NCI-H2196 treated with DMSO at 0.1 percent for 48 hours (cell line): ENCODE measurements around the gene FGF3.

Experiments
- DNase-seq: peaks from one replicate; lab custom pipeline; 2025; ENCODE audit not compliant: unreplicated experiment; lab: John Stamatoyannopoulos, UW

The FGF3 gene

GRCh38 chr11:69804769-69805508, 14.3 kb downstream of the FGF3 start:
- no peak for DNase-seq

- DNase-seq: no peak
Measured at GRCh38 chr11:69803604-69804218, 15.5 kb downstream of the FGF3 start.

DNA sequence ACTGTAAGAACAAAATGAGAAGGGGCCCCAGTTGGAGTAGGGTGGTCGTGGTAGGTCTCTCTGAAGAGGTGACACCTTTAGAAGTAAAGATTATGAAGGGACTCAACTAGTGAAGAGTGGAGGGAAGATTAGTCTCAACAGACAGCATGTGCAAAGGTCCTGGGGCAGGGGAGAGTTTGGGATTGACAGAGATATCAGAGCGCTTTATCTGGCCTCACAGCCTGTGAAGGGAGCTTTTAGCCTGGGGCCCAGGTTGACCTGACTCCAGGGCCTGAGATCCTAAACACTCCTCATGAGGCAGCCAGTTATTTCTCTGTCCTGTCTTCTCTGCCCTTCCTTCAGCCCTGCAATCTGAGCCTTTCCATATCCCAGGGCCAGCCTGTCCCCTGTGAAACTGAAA, 16.2 kb downstream of the FGF3 start:
- DNase-seq: no peak

DNA sequence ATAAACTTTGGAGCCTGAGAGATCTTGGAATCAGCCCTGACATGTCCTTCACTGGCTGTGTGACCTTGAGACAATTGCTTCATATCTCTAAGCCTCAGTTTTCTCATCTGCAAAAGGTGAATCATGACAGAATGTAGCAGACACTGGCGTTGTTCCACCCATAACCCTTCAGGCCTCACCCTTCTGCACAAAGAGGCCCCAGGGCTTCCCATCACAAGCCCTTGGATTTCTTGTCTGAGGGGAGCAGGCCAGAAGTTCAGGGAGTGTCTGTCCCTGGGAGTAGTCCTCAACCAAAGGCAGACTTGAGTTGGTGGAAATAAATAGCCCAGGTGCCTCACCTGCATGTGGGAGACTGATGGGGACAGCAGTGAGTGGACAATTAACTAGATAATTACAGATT, 16.6 kb downstream of the FGF3 start:
- DNase-seq: no peak

DNA sequence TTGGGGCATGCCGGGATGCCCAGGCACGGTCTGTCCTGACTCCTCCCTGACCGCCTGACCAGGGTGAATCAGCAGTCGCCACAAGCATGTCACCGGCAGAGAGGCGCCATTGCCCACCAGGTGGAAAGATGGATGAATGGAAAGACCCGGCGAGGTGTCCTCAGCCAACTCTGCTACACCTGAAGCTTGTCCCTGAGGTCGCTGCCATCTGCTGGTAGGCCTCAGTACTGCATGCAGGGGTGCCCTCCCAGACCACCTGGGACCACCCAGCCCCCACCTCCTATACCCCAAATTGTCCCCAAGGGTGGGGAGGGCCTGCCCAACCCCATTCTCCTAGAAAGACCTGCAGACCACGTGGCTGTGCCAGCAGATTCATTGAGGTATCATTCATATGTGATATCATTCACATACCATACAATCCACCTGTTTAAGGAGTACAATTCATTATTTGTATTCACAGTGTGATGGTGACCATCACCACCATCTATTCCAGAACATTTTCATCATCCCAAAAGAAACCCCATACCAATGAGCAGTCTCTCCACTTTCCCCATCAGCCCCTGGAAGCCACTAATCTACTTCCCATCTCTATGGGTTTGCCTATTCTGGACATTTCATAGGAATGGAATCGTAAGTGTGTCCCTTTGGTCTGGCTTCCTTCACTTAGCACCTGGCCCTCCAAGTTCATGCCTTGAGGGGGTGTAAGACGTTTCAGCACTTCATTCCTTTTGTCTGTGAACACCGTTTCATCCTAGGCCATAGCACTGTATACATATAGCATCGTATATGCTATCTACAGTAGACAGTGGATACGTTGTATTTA, 17.5 kb downstream of the FGF3 start:
- DNase-seq: no peak

GRCh38 chr11:69800278-69800677, 18.9 kb downstream of the FGF3 start:
- no peak for DNase-seq

- no peak for DNase-seq
Measured at GRCh38 chr11:69799582-69799981, 19.6 kb downstream of the FGF3 start.

DNA sequence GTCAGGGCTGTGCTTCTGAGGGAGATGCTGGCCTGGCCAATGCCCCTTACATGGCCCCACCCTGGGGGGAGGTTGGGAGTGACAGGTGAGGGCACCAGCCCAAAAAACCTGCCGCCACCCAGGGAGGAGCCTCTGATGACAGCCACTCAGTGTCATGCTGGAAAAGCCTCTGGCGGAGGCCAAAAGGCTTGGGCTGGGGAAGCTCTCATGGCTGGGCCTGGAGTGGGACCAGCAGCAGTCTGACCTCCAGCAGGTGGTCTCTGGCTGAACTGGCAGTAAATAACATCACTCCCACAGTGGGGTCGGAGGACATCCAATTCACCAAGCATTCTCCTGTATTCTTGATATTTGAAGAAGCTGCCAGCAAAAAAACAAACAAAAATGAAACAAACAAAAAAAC, 20.1 kb downstream of the FGF3 start:
- DNase-seq: no peak

GRCh38 chr11:69797737-69798528, 21.3 kb downstream of the FGF3 start:
- DNase-seq: no peak

DNA sequence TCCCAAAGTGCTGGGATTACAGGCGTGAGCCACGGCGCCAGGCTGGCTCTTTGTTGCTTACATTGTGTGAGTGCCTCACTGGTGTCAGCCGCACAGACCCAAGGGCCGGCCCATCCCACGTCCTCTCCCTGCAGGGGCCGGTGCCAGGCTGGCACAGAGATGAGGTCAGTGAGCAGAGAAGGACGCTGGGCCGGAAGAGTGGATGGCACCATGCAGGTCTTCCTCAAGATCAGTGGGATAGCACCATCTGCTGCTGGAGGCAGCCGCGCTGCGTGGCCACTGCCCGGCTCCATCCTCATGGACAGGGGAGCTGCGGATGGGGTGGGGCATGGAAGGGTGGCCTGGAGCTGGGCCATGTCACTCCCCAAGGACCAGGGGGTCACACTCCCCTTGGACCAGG, 22.1 kb downstream of the FGF3 start:
- DNase-seq: no peak

GRCh38 chr11:69796063-69796462, 23.2 kb downstream of the FGF3 start:
- no peak for DNase-seq

DNA sequence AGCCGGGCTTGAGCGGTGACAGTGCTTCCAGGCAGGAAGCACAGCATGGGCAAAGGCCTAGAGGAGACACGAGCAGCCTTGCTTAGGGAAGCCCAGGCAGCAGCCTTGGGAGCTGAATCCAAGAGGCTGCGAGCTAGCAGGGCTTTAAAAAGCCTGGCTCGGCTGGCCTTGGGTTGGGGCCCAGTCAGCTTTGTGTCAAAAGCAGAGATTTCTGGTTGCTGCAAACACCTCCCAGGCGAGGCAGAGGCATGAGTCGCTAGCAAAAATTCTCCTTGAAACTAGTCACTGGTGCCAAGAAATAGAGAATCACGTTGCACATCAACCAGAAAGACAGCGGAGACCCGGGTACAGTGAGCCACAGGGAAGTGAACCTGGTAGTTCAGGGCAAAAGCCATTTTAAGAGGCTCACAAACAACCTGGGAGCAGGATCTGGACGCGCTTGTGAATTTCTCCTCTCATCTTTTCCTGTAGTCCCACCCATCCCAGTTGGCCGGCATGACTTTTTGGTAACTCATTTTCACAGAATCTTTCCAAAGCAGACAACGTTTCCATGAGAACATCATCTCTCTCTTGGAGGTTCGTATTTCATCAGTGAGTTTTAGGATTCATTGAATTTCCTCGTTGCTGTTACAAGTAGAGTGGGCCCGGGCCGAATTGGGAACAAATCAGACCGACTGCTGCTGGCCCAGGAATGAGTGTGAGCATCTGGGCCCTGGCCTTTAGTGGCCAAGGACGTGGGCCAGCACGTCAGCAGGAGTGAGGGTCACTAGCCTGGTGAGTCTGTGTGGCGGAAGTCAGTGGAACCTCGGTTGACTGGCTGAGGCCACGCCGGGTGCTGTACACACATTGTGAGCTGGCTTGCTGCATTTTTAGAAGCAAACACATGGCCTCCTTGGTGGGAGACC, 27.7 kb downstream of the FGF3 start:
- DNase-seq: no peak

DNA sequence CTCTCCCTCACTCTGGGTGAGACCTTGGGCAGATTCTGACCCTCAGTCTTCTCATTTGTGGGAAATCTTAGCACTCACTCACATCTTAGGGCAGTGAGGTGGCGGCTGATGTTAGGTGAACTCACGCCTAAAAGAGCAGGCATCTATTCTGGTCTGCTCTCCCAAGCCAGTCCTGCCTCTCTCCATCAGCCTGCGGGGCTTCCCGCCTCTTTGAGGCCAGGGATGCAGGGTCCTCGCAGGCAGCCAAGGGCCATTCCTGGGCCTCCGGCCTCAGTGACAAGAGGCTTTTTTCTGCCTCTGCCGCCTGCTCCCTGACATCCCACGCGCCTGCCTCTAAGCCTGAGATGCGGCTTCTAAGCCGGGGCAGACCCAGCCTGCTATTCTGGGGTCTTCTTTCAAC, 30.3 kb downstream of the FGF3 start:
- DNase-seq: no peak

DNA sequence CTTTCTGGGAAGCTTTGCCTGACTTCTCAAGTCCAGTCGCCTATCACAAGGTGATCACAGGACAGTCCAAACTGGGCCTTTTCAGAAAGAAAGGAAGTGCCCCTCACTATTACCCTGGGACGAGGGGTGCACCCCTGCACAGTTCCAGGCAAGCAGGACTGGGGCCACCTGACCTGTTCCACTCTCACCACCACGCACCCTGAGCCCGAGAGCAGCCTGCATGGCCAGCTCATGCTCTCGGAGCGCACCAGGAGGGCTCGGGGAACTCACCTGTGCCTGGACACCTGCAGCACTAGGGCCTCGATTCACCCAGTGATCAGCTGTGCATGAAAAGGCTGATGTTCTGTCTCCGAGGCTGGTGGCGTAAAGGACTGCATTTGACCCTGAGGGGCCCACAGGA, 31.3 kb downstream of the FGF3 start:
- no peak for DNase-seq

- no peak for DNase-seq
Measured at GRCh38 chr11:69787457-69787856, 31.8 kb downstream of the FGF3 start.

DNA sequence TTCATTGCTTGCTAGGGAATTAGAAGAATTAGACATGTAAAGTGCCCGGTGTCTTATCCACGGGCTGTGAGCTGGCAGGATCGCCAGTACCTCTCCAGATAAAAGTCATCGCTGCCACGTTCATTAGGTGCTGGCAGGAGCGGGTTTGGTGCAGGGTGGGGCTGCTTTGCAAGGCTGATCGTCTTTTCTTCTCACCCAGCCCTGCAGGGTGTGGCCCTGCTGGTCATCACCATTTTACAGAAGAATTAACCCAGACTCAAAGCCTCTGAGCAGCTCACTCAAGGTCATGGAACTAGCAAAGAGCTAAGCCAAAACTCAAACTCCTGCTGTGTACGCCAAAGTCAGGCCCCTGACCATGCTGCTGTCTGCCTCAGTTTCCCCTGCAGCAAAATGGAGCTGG, 38.0 kb downstream of the FGF3 start:
- DNase-seq: no peak

GRCh38 chr11:69778373-69778772, 40.8 kb downstream of the FGF3 start:
- DNase-seq: no peak

GRCh38 chr11:69775163-69775755, 44.0 kb downstream of the FGF3 start, which contains the start of gene FGF4:
FGF4 (minus strand) TSS chr11:69775341; CDS start chr11:69775084, 257 bp downstream.
- no peak for DNase-seq

DNA sequence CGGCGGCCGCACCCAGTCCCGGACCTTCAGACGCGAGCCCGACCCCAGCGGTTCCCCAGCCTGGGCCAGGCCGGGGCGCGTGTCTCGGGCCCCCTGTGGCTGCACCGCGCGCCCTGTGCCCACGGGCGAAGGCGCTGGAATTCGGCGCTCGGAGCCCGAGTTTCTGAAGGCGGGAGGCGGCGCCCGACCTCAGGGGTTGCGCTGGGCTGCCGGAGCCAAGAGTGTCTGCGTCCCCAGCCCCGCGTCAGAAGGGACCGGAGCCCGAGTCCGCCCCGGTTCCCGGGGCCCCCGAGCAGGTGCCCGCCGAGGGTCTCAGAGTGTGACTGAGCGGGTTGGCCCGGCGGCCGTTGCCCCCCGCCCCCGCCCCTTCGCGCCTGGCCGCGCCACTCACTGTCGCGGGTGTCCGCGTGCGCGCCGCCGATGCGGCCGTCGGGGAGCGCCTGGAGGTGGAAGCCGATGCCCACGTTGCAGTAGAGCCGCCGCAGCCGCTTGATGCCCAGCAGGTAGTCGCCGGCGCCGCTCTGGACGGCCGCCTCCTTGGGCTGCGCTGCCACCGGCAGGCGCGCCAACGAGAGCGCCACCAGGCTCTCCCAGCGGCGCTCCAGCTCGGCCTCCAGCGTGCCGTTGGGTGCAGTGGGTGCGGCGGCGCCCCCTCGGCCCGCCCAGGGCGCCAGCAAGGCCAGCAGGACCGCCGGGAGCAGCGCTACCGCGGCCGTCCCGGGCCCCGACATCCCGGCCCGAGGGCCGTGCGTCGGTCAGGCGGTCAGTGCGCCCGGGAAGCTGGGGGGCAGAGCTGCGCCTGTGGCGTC, 44.7 kb downstream of the FGF3 start:
- DNase-seq: no peak
